K562 (cell line): ENCODE results near the gene ANAPC2. TPM values are rescaled to one million over a fixed set of nuclear protein-coding genes. Genes with fewer than 3 reads are reported as not detected.
A peak's percentile ranks its signal among the peaks of the same experiment; 100 is the strongest.

Source experiments
- ATAC-seq: fragments of 200-7000 bp; cut with Tn5 transposase; 3 replicates; pipeline ENCODE4 v1.9.1; 2020; ENCODE audit warnings: moderate library complexity
- BruUV-seq: library from RNA; stranded (reverse); fragments of 400-500 nt; replicated peaks from 2 replicates; lab custom pipeline; 2021; lab: Mats Ljungman, UMichigan
- CTCF ChIA-PET: fragments of 300-600 bp; formaldehyde crosslinking; extraction: SDS; loops from one replicate; lab custom pipeline; 2021; ENCODE audit warnings: low intra/inter-chr PET ratio; lab: Yijun Ruan, JAX
- POLR2A ChIA-PET: fragments of 300-600, 350-650 bp; sonication (Branson Sonifier 250); formaldehyde crosslinking; extraction: SDS; loops from one replicate; lab custom pipeline; 2021; ENCODE audit warnings: antibody characterized with exemption, inconsistent platforms; lab: Yijun Ruan, JAX
- DNase-seq, 4 experiments: peaks; one replicate each; pipeline versions ENCODE4 v3.0.0 to v3.0.0-alpha.2; 2011 to 2018; ENCODE audit warnings: low spot score in 3 of 4, mixed read lengths in 3 of 4; ENCODE audit errors: extremely low read depth in 1 of 4
- FAIRE-seq: peaks from 2 replicates; lab custom pipeline; 2011; peaks lifted over from hg19 to GRCh38; lab: Jason Lieb, UNC
- H2AFZ ChIP-seq: 2 replicates; pipeline ENCODE4 v1.6.0; 2011; ENCODE audit warnings: low read depth, low read length, control low read depth, inconsistent platforms
- H3K27ac ChIP-seq: fragments of 200-600 bp; 3 replicates; pipeline ENCODE4 v1.8.0; 2011; ENCODE audit warnings: low read depth, mild to moderate bottlenecking, control low read depth, inconsistent platforms, low read length, moderate library complexity, mixed read lengths; ENCODE audit errors: extremely low read depth
- H3K27me3 ChIP-seq, 2 experiments: fragments of 300-600 bp in 1 of 2; 2 replicates in 1 of 2; 3 replicates in 1 of 2; pipeline versions ENCODE4 v1.6.0 to v1.8.0; 2011; ENCODE audit warnings: inconsistent platforms in 2 of 2, low read length in 2 of 2, mild to moderate bottlenecking in 1 of 2, mixed read lengths in 1 of 2, moderate library complexity in 1 of 2; ENCODE audit not compliant: control insufficient read depth in 2 of 2, insufficient read depth in 2 of 2
- H3K36me3 ChIP-seq: fragments of 300-600 bp; 3 replicates; pipeline ENCODE4 v1.8.0; 2011; ENCODE audit warnings: mild to moderate bottlenecking, low read length, inconsistent platforms; ENCODE audit not compliant: control insufficient read depth, insufficient read depth
- H3K4me1 ChIP-seq, 2 experiments: fragments of 200-600 bp in 1 of 2; replicated peaks in 1 of 2; 2 replicates in 1 of 2; 3 replicates in 1 of 2; pipeline versions ENCODE4 v1.5.1 to v1.8.0; 2011; ENCODE audit warnings: inconsistent platforms in 2 of 2, low read length in 2 of 2, mild to moderate bottlenecking in 1 of 2, mixed read lengths in 1 of 2, moderate library complexity in 1 of 2; ENCODE audit not compliant: control insufficient read depth in 2 of 2, insufficient read depth in 2 of 2
- H3K4me2 ChIP-seq: 2 replicates; pipeline ENCODE4 v1.6.1; 2011; ENCODE audit warnings: low read length, control low read depth, inconsistent platforms, mixed read lengths; ENCODE audit not compliant: insufficient read depth
- H3K4me3 ChIP-seq: fragments of 200-600 bp; sonication (generic), shearing (Covaris generic); 2 replicates; pipeline ENCODE4 v1.5.1; 2016; ENCODE audit warnings: control low read depth, inconsistent platforms
- H3K79me2 ChIP-seq: fragments of 200-600 bp; 3 replicates; pipeline ENCODE4 v1.8.0; 2011; ENCODE audit warnings: low read length, inconsistent platforms; ENCODE audit not compliant: control insufficient read depth, insufficient read depth
- H3K9ac ChIP-seq, 2 experiments: 2 replicates each; pipeline versions ENCODE4 v1.6.0 to v1.6.1; 2011; ENCODE audit warnings: low read depth in 2 of 2, low read length in 2 of 2, control low read depth in 1 of 2, inconsistent platforms in 1 of 2, mild to moderate bottlenecking in 1 of 2, mixed read lengths in 1 of 2; ENCODE audit not compliant: insufficient read depth in 1 of 2
- H3K9me1 ChIP-seq: one replicate; pipeline ENCODE4 v1.6.0; 2011; ENCODE audit warnings: inconsistent platforms, mild to moderate bottlenecking, low read length, moderate library complexity; ENCODE audit not compliant: control insufficient read depth, insufficient read depth
- H3K9me3 ChIP-seq: replicated peaks from 2 replicates; pipeline ENCODE4 v1.5.1; 2011; ENCODE audit warnings: low read depth, low read length, inconsistent platforms; ENCODE audit not compliant: control insufficient read depth, insufficient read depth
- H4K20me1 ChIP-seq: replicated peaks from 2 replicates; pipeline ENCODE4 v1.6.1; 2011; ENCODE audit warnings: low read length, inconsistent platforms, mixed read lengths; ENCODE audit not compliant: control insufficient read depth, insufficient read depth
- NR4A1 ChIP-seq, 2 experiments: fragments of 250-450 bp in 1 of 2; fragments of 450-650 bp in 1 of 2; sonication (Bioruptor Pico) in 1 of 2; IDR thresholded peaks; 2 replicates each; pipeline versions ENCODE4 v1.4.0 to v1.6.1; 2016 to 2020; ENCODE audit warnings: mild to moderate bottlenecking in 2 of 2, missing compliant biosample characterization in 1 of 2, missing genetic modification characterization in 1 of 2, moderate library complexity in 1 of 2
- POLR2G ChIP-seq: fragments of 200-400 bp; formaldehyde crosslinking; IDR thresholded peaks from 2 replicates; pipeline ENCODE4 v1.6.1; 2017; ENCODE audit warnings: low read depth, mild to moderate bottlenecking, antibody characterized with exemption, low read length, moderate library complexity
- RBFOX2 ChIP-seq: fragments of 200-400 bp; formaldehyde crosslinking; IDR thresholded peaks from 2 replicates; pipeline ENCODE4 v1.6.1; 2017; ENCODE audit warnings: low read depth, mild to moderate bottlenecking, low read length, moderate library complexity
- RBM22 ChIP-seq: fragments of 200-400 bp; formaldehyde crosslinking; IDR thresholded peaks from 2 replicates; pipeline ENCODE4 v1.6.1; 2018; ENCODE audit warnings: low read length, low read depth; ENCODE audit not compliant: poor library complexity, severe bottlenecking
- RBM34 ChIP-seq: fragments of 200-400 bp; formaldehyde crosslinking; IDR thresholded peaks from 2 replicates; pipeline ENCODE4 v1.6.1; 2018; ENCODE audit warnings: low read length, borderline replicate concordance; ENCODE audit not compliant: insufficient read depth
- ZBTB7A ChIP-seq: IDR thresholded peaks from 2 replicates; pipeline ENCODE4 v1.6.1; 2011; ENCODE audit warnings: low read depth, mild to moderate bottlenecking, low read length, moderate library complexity, borderline replicate concordance; ENCODE audit not compliant: control insufficient read depth
- WGBS: fragments of 100-300 bp; shearing (Covaris generic); methylation state at CpG from one replicate; pipeline ENCODE4 v1.1.6; 2016; ENCODE audit warnings: low coverage, mixed read lengths; ENCODE audit not compliant: insufficient coverage; ENCODE audit errors: missing lambda C conversion rate; 5-methylcytosine and 5-hydroxymethylcytosine counted together
- in situ Hi-C: fragments of 300-500 bp; cut with MboI; formaldehyde crosslinking; loops from 4 replicates; pipeline ENCODE4 v1.15.0; 2018; ENCODE audit warnings: inconsistent platforms, mixed read lengths
- intact Hi-C: fragments of 100-400 bp; cut with micrococcal nuclease; formaldehyde crosslinking; loops from 2 replicates; pipeline ENCODE4 v1.14.2; 2022
- polyA plus RNA-seq, 8 experiments: library from polyadenylated mRNA; depleted of rRNA in 4 of 8; stranded (reverse) in 5 of 8; unstranded in 3 of 8; fragments of >200 nt; fragmentation: Nextera tagmentation in 2 of 8; fragmentation: Illumina TruSeq in 1 of 8; extraction: Ambion mirVana in 2 of 8; extraction: Trizol in 1 of 8; gene quantifications; 2 replicates each; pipeline versions ENCODE4 v1.2.1 to v1.2.3, GENCODE V29; 2011 to 2014; ENCODE audit warnings: inconsistent platforms in 1 of 8, missing spikeins in 1 of 8
- total RNA-seq, 7 experiments: library from RNA; depleted of rRNA in 6 of 7; stranded (reverse); fragments of >200 nt in 6 of 7; fragmentation: Illumina TruSeq in 2 of 7; extraction: Trizol in 2 of 7; gene quantifications; 2 replicates each; pipeline versions ENCODE4 v1.2.1 to v1.2.3, GENCODE V29; 2011 to 2021; ENCODE audit warnings: low replicate concordance in 1 of 7
- TF ChIP-seq, protein P1 (sequence below): sonication (generic); formaldehyde crosslinking; IDR thresholded peaks from 2 replicates; pipeline ENCODE4 v1.8.1; 2023; ENCODE audit warnings: mild to moderate bottlenecking, missing genetic modification reagents
- TF ChIP-seq, protein P2 (sequence below): sonication (generic); formaldehyde crosslinking; IDR thresholded peaks from 2 replicates; pipeline ENCODE4 v1.9.0; 2022; ENCODE audit warnings: mild to moderate bottlenecking, missing genetic modification reagents

ANAPC2 gene
- total and polyA plus RNA-seq, 9 of the 15 experiments (the other 6 are each of a cell fraction or from before 2014, with no cell fraction given): 0.11 to 56.5 (median 17.1) TPM; not detected in 1

DNA sequence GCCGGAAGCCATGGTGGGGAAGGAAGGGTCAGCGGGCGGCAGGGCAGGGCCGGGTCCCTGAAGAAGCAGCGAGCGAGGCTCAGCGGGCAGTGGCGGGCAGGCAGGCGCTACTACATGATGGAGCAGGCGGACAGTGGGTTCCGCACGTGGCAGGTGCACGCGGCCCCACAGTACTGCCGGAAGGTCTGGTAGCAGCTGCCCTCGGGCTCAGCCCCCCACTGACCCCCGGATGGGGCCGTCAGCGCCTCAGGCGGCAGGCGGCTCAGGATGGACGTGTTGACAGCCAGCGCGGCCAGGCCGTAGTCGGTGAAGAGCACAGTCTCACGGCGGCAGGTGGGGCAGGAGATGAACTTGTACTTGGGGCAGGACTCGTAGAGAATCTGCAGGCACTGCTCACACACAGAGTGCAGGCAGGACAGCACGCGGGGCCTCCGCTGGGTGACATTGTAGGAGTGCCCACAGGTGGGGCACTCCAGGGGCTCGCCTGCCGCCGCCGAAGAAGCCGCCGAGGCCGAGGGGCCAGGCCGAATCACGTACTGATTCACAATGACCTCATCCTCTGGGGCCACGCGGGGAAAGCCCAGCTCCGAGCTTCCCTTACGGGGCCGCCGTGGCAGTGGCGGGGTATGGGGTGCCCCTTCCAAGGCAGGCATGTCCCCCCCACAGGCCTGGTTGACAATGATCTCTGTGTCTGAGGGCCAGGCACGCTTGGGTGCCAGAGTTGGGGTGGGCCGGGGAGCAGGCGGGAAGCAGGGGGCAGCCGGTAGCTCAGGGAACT is 32.1 kb upstream of the ANAPC2 start:
- H3K36me3 ChIP-seq: peaks cover 16% of the 10 kb centered on the region; the same call in 1 of the 3 replicates
- peaks cover 34 to 93% of the 10 kb centered on the region in 2 experiments for H3K4me1 ChIP-seq
- H3K79me2 ChIP-seq: peaks cover 18% of the 10 kb centered on the region; the same call in 2 of the 3 replicates
- intact Hi-C loops: no loop called here
- no peaks in the 10 kb centered on the region for H3K9me3 ChIP-seq
- H3K4me2 ChIP-seq: no peak overlapping the region
- H3K27ac ChIP-seq: no peak overlapping the region
- 89% methylated on average over 43 of the region's 52 CpGs for WGBS
- no peaks in the 10 kb centered on the region for H4K20me1 ChIP-seq
- BruUV-seq: no TSS peak
- TF ChIP-seq RBM22: peak; percentile 56
- peak; percentile 71 for TF ChIP-seq POLR2G
- TF ChIP-seq RBFOX2: peak; percentile 39; the same call in 1 of the 2 replicates
- TF ChIP-seq, protein P1, sequence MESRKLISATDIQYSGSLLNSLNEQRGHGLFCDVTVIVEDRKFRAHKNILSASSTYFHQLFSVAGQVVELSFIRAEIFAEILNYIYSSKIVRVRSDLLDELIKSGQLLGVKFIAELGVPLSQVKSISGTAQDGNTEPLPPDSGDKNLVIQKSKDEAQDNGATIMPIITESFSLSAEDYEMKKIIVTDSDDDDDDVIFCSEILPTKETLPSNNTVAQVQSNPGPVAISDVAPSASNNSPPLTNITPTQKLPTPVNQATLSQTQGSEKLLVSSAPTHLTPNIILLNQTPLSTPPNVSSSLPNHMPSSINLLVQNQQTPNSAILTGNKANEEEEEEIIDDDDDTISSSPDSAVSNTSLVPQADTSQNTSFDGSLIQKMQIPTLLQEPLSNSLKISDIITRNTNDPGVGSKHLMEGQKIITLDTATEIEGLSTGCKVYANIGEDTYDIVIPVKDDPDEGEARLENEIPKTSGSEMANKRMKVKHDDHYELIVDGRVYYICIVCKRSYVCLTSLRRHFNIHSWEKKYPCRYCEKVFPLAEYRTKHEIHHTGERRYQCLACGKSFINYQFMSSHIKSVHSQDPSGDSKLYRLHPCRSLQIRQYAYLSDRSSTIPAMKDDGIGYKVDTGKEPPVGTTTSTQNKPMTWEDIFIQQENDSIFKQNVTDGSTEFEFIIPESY: peak; percentile 98
- TF ChIP-seq ZBTB7A: 0 out of 2 replicates have a peak, but pooled peaks have one; percentile 14
- no peak for TF ChIP-seq RBM34
- TF ChIP-seq, protein P2, sequence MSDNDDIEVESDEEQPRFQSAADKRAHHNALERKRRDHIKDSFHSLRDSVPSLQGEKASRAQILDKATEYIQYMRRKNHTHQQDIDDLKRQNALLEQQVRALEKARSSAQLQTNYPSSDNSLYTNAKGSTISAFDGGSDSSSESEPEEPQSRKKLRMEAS (CRISPR knock-in tag): peak; percentile 50; the same call in 1 of the 2 replicates
- no peak for TF ChIP-seq NR4A1 (CRISPR knock-in tag; IDR thresholded peaks at IDR 0.05)
- TF ChIP-seq NR4A1 (tag; IDR thresholded peaks at IDR 0.05): no peak
- peak overlapping the region in 1 of 2 experiments; percentile 77; a peak in 1 of 4 replicates for H3K9ac ChIP-seq
- FAIRE-seq (no peak), DNase-seq (no peak), ATAC-seq (no peak)
- H2AFZ ChIP-seq: no peak overlapping the region
- no peaks in the 10 kb centered on the region for H3K27me3 ChIP-seq
- no peaks in the 10 kb centered on the region for H3K9me1 ChIP-seq
- CTCF ChIA-PET: no interaction called here
- H3K4me3 ChIP-seq: no peak overlapping the region
- POLR2A ChIA-PET: interaction anchor here (0.9 to 2.1 kb wide), 5 partner anchors 12 to 32 kb away, joined by 3 to 6 read pairs (median 4); partner anchors contain the start of genes ANAPC2, SSNA1 and TUBB4B
- in situ Hi-C loops: no loop called here
